ENCODE measurements around the gene RNLS.
"Not testable (repeated sequence)": the region's sequence is repeated elsewhere in the genome, so short reads cannot be mapped to it uniquely, and the experiment has no call there.

DNA sequence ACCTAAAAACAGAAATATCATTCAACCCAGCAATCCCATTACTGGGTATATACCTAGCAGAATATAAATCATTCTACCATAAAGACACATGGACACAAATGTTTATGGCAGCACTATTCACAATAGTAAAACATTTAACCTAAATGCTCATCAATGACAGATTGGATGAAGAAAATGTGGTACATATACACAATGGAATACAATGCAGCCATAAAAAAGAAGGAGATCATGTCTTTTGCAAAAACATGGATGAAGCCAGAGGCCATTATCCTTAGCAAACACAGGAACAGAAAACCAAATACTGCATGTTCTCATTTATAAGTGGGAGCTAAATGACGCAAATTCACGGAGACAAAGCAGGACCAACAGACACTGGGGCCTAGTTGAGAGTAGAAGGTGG lies 96.3 kb downstream of the RNLS start:
- TF ChIP-seq, protein P1, sequence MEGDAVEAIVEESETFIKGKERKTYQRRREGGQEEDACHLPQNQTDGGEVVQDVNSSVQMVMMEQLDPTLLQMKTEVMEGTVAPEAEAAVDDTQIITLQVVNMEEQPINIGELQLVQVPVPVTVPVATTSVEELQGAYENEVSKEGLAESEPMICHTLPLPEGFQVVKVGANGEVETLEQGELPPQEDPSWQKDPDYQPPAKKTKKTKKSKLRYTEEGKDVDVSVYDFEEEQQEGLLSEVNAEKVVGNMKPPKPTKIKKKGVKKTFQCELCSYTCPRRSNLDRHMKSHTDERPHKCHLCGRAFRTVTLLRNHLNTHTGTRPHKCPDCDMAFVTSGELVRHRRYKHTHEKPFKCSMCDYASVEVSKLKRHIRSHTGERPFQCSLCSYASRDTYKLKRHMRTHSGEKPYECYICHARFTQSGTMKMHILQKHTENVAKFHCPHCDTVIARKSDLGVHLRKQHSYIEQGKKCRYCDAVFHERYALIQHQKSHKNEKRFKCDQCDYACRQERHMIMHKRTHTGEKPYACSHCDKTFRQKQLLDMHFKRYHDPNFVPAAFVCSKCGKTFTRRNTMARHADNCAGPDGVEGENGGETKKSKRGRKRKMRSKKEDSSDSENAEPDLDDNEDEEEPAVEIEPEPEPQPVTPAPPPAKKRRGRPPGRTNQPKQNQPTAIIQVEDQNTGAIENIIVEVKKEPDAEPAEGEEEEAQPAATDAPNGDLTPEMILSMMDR (IDR thresholded peaks at IDR 0.05) = not testable (repeated sequence)
- not testable (repeated sequence) for TF ChIP-seq POLR2A (IDR thresholded peaks at IDR 0.05)

All from testis (tissue), 2 donors.